CD4-positive, alpha-beta memory T cell (primary cell): ENCODE data around the gene AKAIN1. TPM values are rescaled to one million over a fixed set of nuclear protein-coding genes. Genes with fewer than 3 reads are reported as not detected.

ENCODE experiments used
- CTCF ChIA-PET: fragments of 350-600 bp; sonication (Branson Sonifier 250); formaldehyde crosslinking; loops from one replicate; lab custom pipeline; 2021; ENCODE audit warnings: inconsistent platforms; ENCODE audit not compliant: partially characterized antibody; lab: Charles Lee
- POLR2A ChIA-PET: fragments of 350-600 bp; sonication (Branson Sonifier 250); formaldehyde crosslinking; loops from one replicate; lab custom pipeline; 2021; ENCODE audit not compliant: partially characterized antibody; lab: Charles Lee
- DNase-seq, 5 donors: peaks; one replicate each; pipeline versions ENCODE4 v3.0.0 to v3.0.0-alpha.2; 2020 to 2022; ENCODE audit warnings: mixed read lengths in 1 of 5
- H3K27ac ChIP-seq: one replicate; pipeline ENCODE4 v1.7.0; 2013; ENCODE audit warnings: low read depth, low read length
- H3K27me3 ChIP-seq: 2 replicates; pipeline ENCODE4 v1.7.0; 2013; ENCODE audit warnings: mild to moderate bottlenecking, low read length, moderate library complexity; ENCODE audit not compliant: insufficient read depth
- H3K36me3 ChIP-seq: 2 replicates; pipeline ENCODE4 v1.7.0; 2013; ENCODE audit warnings: mild to moderate bottlenecking, low read length, moderate library complexity; ENCODE audit not compliant: insufficient read depth
- H3K4me1 ChIP-seq: 2 replicates; pipeline ENCODE4 v1.7.0; 2013; ENCODE audit warnings: mild to moderate bottlenecking, low read length, moderate library complexity; ENCODE audit not compliant: insufficient read depth
- H3K4me3 ChIP-seq, 2 donors: one replicate each; pipeline ENCODE4 v1.7.0; 2013; ENCODE audit warnings: low read length in 2 of 2, mild to moderate bottlenecking in 1 of 2
- H3K9me3 ChIP-seq, 2 donors: one replicate each; pipeline ENCODE4 v1.7.0; 2013; ENCODE audit warnings: low read length in 2 of 2, control low read depth in 1 of 2; ENCODE audit not compliant: control insufficient read depth in 1 of 2
- H3K27ac Mint-ChIP-seq, 7 donors: one replicate each; pipeline ENCODE4 v1.8.0; 2020 to 2021; ENCODE audit warnings: mixed read lengths in 7 of 7, mild to moderate bottlenecking in 6 of 7, inconsistent platforms in 3 of 7, moderate library complexity in 3 of 7
- H3K27me3 Mint-ChIP-seq, 2 donors: one replicate each; pipeline ENCODE4 v1.8.0; 2020 to 2021; ENCODE audit warnings: mixed read lengths in 2 of 2
- H3K36me3 Mint-ChIP-seq, 2 donors: one replicate each; pipeline ENCODE4 v1.8.0; 2020 to 2021; ENCODE audit warnings: mixed read lengths in 2 of 2, inconsistent platforms in 1 of 2, mild to moderate bottlenecking in 1 of 2
- H3K4me1 Mint-ChIP-seq, 4 donors: one replicate each; pipeline ENCODE4 v1.8.0; 2020 to 2021; ENCODE audit warnings: mixed read lengths in 4 of 4, mild to moderate bottlenecking in 1 of 4
- H3K4me3 Mint-ChIP-seq, 8 donors: one replicate each; pipeline ENCODE4 v1.8.0; 2020 to 2021; ENCODE audit warnings: mixed read lengths in 8 of 8, mild to moderate bottlenecking in 7 of 8, moderate library complexity in 6 of 8, inconsistent platforms in 3 of 8
- H3K9me3 Mint-ChIP-seq, 8 donors: one replicate each; pipeline ENCODE4 v1.8.0; 2020 to 2021; ENCODE audit warnings: mixed read lengths in 8 of 8, mild to moderate bottlenecking in 5 of 8, inconsistent platforms in 3 of 8, moderate library complexity in 1 of 8
- intact Hi-C: fragments of 100-400 bp; cut with micrococcal nuclease; formaldehyde crosslinking; loops from one replicate; pipeline ENCODE4 v1.15.1; 2023
- polyA plus RNA-seq, 2 donors: library from polyadenylated mRNA; unstranded; fragments of 300-500 nt; fragmentation: Illumina TruSeq; gene quantifications; one replicate each; pipeline ENCODE4 v1.2.3, GENCODE V29; 2021
- total RNA-seq, 2 experiments: library from RNA; stranded (reverse); gene quantifications; one replicate each; pipeline ENCODE4 v1.2.3, GENCODE V29; 2021

Gene AKAIN1
- total RNA-seq = not detected
- not detected for polyA plus RNA-seq

GRCh38 chr18:5197032-5197434 lies at the start of gene AKAIN1:
Gene AKAIN1, minus strand, starts transcription at chr18:5197257. Its CDS starts 204 bp downstream, at chr18:5197053.
- Histone ChIP-seq H3K27ac (no peak within 1 kb of the TSS), H3K4me3 (no peak within 1 kb of the TSS), H3K4me1 (no peaks in the 10 kb centered on the region), H3K9me3 (no peaks in the 10 kb centered on the region), H3K36me3 (no peaks in the 10 kb centered on the region), H3K27me3 (peaks cover 37% of the 10 kb centered on the region)
- DNase-seq = peak in 1 of 5 donors; percentile 4
- intact Hi-C loops = no loop called here
- peaks cover 0 to 10% (median 6%) of the 10 kb centered on the region in 4 donors for H3K4me1 Mint-ChIP-seq
- H3K27me3 Mint-ChIP-seq = peaks cover 52 to 56% of the 10 kb centered on the region in 2 donors
- CTCF ChIA-PET = no interaction called here
- H3K36me3 Mint-ChIP-seq = no peaks in the 10 kb centered on the region
- H3K4me3 Mint-ChIP-seq = peak within 1 kb of the TSS in 4 of 8 donors; percentile 53 to 74 (median 58)
- POLR2A ChIA-PET = no interaction called here
- H3K9me3 Mint-ChIP-seq = peaks cover 0 to 13% (median 9%) of the 10 kb centered on the region in 8 donors
- no peak within 1 kb of the TSS for H3K27ac Mint-ChIP-seq

GRCh38 chr18:5244941-5245340 lies 47.9 kb upstream of the AKAIN1 start:
- Histone ChIP-seq H3K27me3 (no peaks in the 10 kb centered on the region), H3K4me3 (no peak overlapping the region), H3K9me3 (no peaks in the 10 kb centered on the region), H3K27ac (no peak overlapping the region), H3K4me1 (peaks cover 21% of the 10 kb centered on the region), H3K36me3 (no peaks in the 10 kb centered on the region)
- Mint-ChIP-seq H3K36me3 (peaks cover 40 to 49% of the 10 kb centered on the region in 2 donors), H3K4me1 (peaks cover 15 to 41% (median 24%) of the 10 kb centered on the region in 4 donors), H3K4me3 (no peak overlapping the region), H3K27ac (no peak overlapping the region), H3K27me3 (peaks cover 0 to 1% of the 10 kb centered on the region in 2 donors), H3K9me3 (peaks cover 0 to 3% (median 0%) of the 10 kb centered on the region in 8 donors)
- CTCF ChIA-PET = no interaction called here
- intact Hi-C loops = no loop called here
- DNase-seq = no peak
- POLR2A ChIA-PET = interaction anchor here (1.9 to 6.3 kb wide), 2 partner anchors 7 to 50 kb away, joined by 12 to 54 read pairs; partner anchors contain the start of gene ZBTB14

- peak overlapping the region; percentile 1 to 97 (median 72) for H3K4me3 Mint-ChIP-seq
- H3K9me3 ChIP-seq = no peaks in the 10 kb centered on the region
- DNase-seq = no peak
- H3K27me3 Mint-ChIP-seq = peaks cover 0 to 2% of the 10 kb centered on the region in 2 donors
- intact Hi-C loops = loop anchor here (5.0 to 10.0 kb wide), 2 partner anchors 82 to 155 kb away; no protein-coding TSS in a partner anchor
- CTCF ChIA-PET = interaction anchor here (3.5 kb wide), 1 partner anchor 56 kb away, joined by 47 read pairs; the partner anchor contains the start of gene ZBTB14
- peaks cover 36 to 58% of the 10 kb centered on the region in 2 donors for H3K36me3 Mint-ChIP-seq
- no peak overlapping the region for H3K4me3 ChIP-seq
- H3K4me1 ChIP-seq = peaks cover 44% of the 10 kb centered on the region
- peaks cover 0 to 3% (median 0%) of the 10 kb centered on the region in 8 donors for H3K9me3 Mint-ChIP-seq
- no peak overlapping the region for H3K27ac ChIP-seq
- H3K36me3 ChIP-seq = no peaks in the 10 kb centered on the region
- H3K4me1 Mint-ChIP-seq = peaks cover 26 to 73% (median 44%) of the 10 kb centered on the region in 4 donors
- POLR2A ChIA-PET = interaction anchor here (4.3 kb wide), 1 partner anchor 54 kb away, joined by 356 read pairs; the partner anchor contains the start of gene ZBTB14
- H3K27me3 ChIP-seq = no peaks in the 10 kb centered on the region
- peak overlapping the region in 4 of 7 donors; percentile 36 to 94 (median 47) for H3K27ac Mint-ChIP-seq
Measured at GRCh38 chr18:5239447-5239846, 42.4 kb upstream of the AKAIN1 start.

GRCh38 chr18:5238371-5238976 lies 41.4 kb upstream of the AKAIN1 start:
- Mint-ChIP-seq H3K4me3 (peak overlapping the region; percentile 89 to 97 (median 95)), H3K27ac (peak overlapping the region; percentile 91 to 99 (median 97)), H3K4me1 (peaks cover 26 to 67% (median 43%) of the 10 kb centered on the region in 4 donors), H3K36me3 (peaks cover 28 to 49% of the 10 kb centered on the region in 2 donors), H3K27me3 (peaks cover 2% of the 10 kb centered on the region in 2 donors), H3K9me3 (peaks cover 0 to 3% (median 0%) of the 10 kb centered on the region in 8 donors)
- H3K36me3 ChIP-seq = no peaks in the 10 kb centered on the region
- H3K4me3 ChIP-seq = peak overlapping the region; percentile 73 to 96
- H3K4me1 ChIP-seq = peaks cover 44% of the 10 kb centered on the region
- DNase-seq = no peak
- H3K9me3 ChIP-seq = no peaks in the 10 kb centered on the region
- no peaks in the 10 kb centered on the region for H3K27me3 ChIP-seq
- H3K27ac ChIP-seq = peak overlapping the region; percentile 97
- POLR2A ChIA-PET = interaction anchor here (1.6 to 4.3 kb wide), 6 partner anchors 8 to 74 kb away, joined by 5 to 356 read pairs (median 12); partner anchors contain the start of gene ZBTB14
- intact Hi-C loops = loop anchor here (5.0 to 10.0 kb wide), 2 partner anchors 81 to 156 kb away; no protein-coding TSS in a partner anchor
- CTCF ChIA-PET = interaction anchor here (0.9 to 3.5 kb wide), 3 partner anchors 11 to 74 kb away, joined by 3 to 47 read pairs (median 8); partner anchors contain the start of gene ZBTB14

- H3K4me1 Mint-ChIP-seq = peaks cover 26 to 60% (median 43%) of the 10 kb centered on the region in 4 donors
- intact Hi-C loops = loop anchor here (1.0 to 10.0 kb wide), 3 partner anchors 58 to 157 kb away; no protein-coding TSS in a partner anchor
- H3K36me3 Mint-ChIP-seq = peaks cover 23 to 44% of the 10 kb centered on the region in 2 donors
Measured at GRCh38 chr18:5237723-5238370, 40.8 kb upstream of the AKAIN1 start.

GRCh38 chr18:5237083-5237722 lies 40.1 kb upstream of the AKAIN1 start:
- Histone ChIP-seq H3K36me3 (no peaks in the 10 kb centered on the region), H3K27me3 (no peaks in the 10 kb centered on the region), H3K27ac (peak overlapping the region; percentile 97), H3K9me3 (no peaks in the 10 kb centered on the region), H3K4me3 (peak overlapping the region; percentile 73 to 96), H3K4me1 (peaks cover 44% of the 10 kb centered on the region)
- H3K4me3 Mint-ChIP-seq = peak overlapping the region; percentile 89 to 97 (median 95)
- peaks cover 4 to 7% of the 10 kb centered on the region in 2 donors for H3K27me3 Mint-ChIP-seq
- H3K9me3 Mint-ChIP-seq = no peaks in the 10 kb centered on the region
- peaks cover 22 to 55% (median 38%) of the 10 kb centered on the region in 4 donors for H3K4me1 Mint-ChIP-seq
- peak overlapping the region; percentile 91 to 99 (median 97) for H3K27ac Mint-ChIP-seq
- DNase-seq = peak in 1 of 5 donors; percentile 36
- POLR2A ChIA-PET = interaction anchor here (1.2 to 4.3 kb wide), 11 partner anchors 9 to 293 kb away, joined by 3 to 356 read pairs (median 6); partner anchors contain the start of gene ZBTB14
- intact Hi-C loops = loop anchor here (1.0 to 10.0 kb wide), 3 partner anchors 59 to 158 kb away; no protein-coding TSS in a partner anchor
- CTCF ChIA-PET = interaction anchor here (0.9 to 3.5 kb wide), 7 partner anchors 11 to 220 kb away, joined by 3 to 47 read pairs (median 4); partner anchors contain the start of gene ZBTB14
- H3K36me3 Mint-ChIP-seq = peaks cover 16 to 39% of the 10 kb centered on the region in 2 donors

More at GRCh38 chr18:5237723-5238370, 40.8 kb upstream of the AKAIN1 start:
- Histone ChIP-seq H3K36me3 (no peaks in the 10 kb centered on the region), H3K9me3 (no peaks in the 10 kb centered on the region), H3K27me3 (no peaks in the 10 kb centered on the region), H3K4me1 (peaks cover 44% of the 10 kb centered on the region), H3K27ac (peak overlapping the region; percentile 97), H3K4me3 (peak overlapping the region; percentile 73 to 96)
- ChIA-PET POLR2A (interaction anchor here (1.2 to 4.3 kb wide), 11 partner anchors 8 to 292 kb away, joined by 3 to 356 read pairs (median 6); partner anchors contain the start of gene ZBTB14), CTCF (interaction anchor here (0.9 to 3.5 kb wide), 6 partner anchors 10 to 219 kb away, joined by 3 to 47 read pairs (median 4); partner anchors contain the start of gene ZBTB14)
- H3K27ac Mint-ChIP-seq = peak overlapping the region; percentile 91 to 99 (median 97)
- H3K9me3 Mint-ChIP-seq = peaks cover 0 to 3% (median 0%) of the 10 kb centered on the region in 8 donors
- H3K4me3 Mint-ChIP-seq = peak overlapping the region; percentile 89 to 97 (median 95)
- peaks cover 2% of the 10 kb centered on the region in 2 donors for H3K27me3 Mint-ChIP-seq
- DNase-seq = peak; percentile 83 to 94 (median 90)
